HepG2 (cell line): Measurements from ENCODE around the gene FRK. TPM values are rescaled to one million over a fixed set of nuclear protein-coding genes. Genes with fewer than 3 reads are reported as not detected.

Experiments
- ATAC-seq: fragments of 200-7000 bp; cut with Tn5 transposase; 3 replicates; pipeline ENCODE4 v1.9.1; 2020; ENCODE audit warnings: mild to moderate bottlenecking, moderate library complexity
- BruUV-seq: library from RNA; stranded (reverse); fragments of 400-500 nt; replicated peaks from 2 replicates; lab custom pipeline; 2021; lab: Mats Ljungman, UMichigan
- CTCF ChIA-PET: fragments of 300-600 bp; formaldehyde crosslinking; extraction: SDS; loops from one replicate; lab custom pipeline; 2021; ENCODE audit warnings: low total read pairs, inconsistent platforms, low intra/inter-chr PET ratio; lab: Yijun Ruan, JAX
- POLR2A ChIA-PET: fragments of 350-600 bp; sonication (Branson Sonifier 250); formaldehyde crosslinking; loops from one replicate; lab custom pipeline; 2020; ENCODE audit warnings: antibody characterized with exemption, inconsistent platforms; lab: Yijun Ruan, JAX
- DNase-seq: peaks from one replicate; pipeline ENCODE4 v3.0.0-alpha.2; 2015; ENCODE audit warnings: low spot score
- FAIRE-seq: peaks from 3 replicates; lab custom pipeline; 2011; peaks lifted over from hg19 to GRCh38; lab: Jason Lieb, UNC
- H2AFZ ChIP-seq: one replicate; pipeline ENCODE4 v1.6.1; 2011; ENCODE audit warnings: low read length, inconsistent platforms
- H3K27ac ChIP-seq: fragments of 300-600 bp; 3 replicates; pipeline ENCODE4 v1.8.0; 2011; ENCODE audit warnings: mixed run types, mild to moderate bottlenecking, mixed read lengths, low read length, inconsistent platforms; ENCODE audit not compliant: insufficient read depth; ENCODE audit errors: extremely low read length
- H3K27me3 ChIP-seq, 2 experiments: fragments of 200-600 bp in 1 of 2; 2 replicates in 1 of 2; 3 replicates in 1 of 2; pipeline versions ENCODE4 v1.6.0 to v1.8.0; 2011; ENCODE audit warnings: low read length in 2 of 2, mild to moderate bottlenecking in 2 of 2, moderate library complexity in 2 of 2, inconsistent platforms in 1 of 2; ENCODE audit not compliant: insufficient read depth in 2 of 2, control insufficient read depth in 1 of 2
- H3K36me3 ChIP-seq, 2 experiments: fragments of 200-600 bp in 1 of 2; replicated peaks in 1 of 2; 2 replicates in 1 of 2; 3 replicates in 1 of 2; pipeline versions ENCODE4 v1.5.1 to v1.8.0; 2011; ENCODE audit warnings: low read length in 2 of 2, inconsistent platforms in 1 of 2; ENCODE audit not compliant: insufficient read depth in 2 of 2, control insufficient read depth in 1 of 2
- H3K4me1 ChIP-seq: 2 replicates; pipeline ENCODE4 v1.5.1; 2012; ENCODE audit warnings: low read length, inconsistent platforms; ENCODE audit not compliant: insufficient read depth
- H3K4me2 ChIP-seq: 2 replicates; pipeline ENCODE4 v1.6.0; 2011; ENCODE audit warnings: low read depth, low read length, inconsistent platforms
- H3K4me3 ChIP-seq, 3 experiments: fragments of 200-600 bp in 1 of 3; sonication (generic), shearing (Covaris generic) in 1 of 3; replicated peaks in 1 of 3; 2 replicates each; pipeline ENCODE4 v1.5.1; 2011 to 2016; ENCODE audit warnings: low read length in 3 of 3, inconsistent platforms in 2 of 3, low read depth in 2 of 3, mild to moderate bottlenecking in 2 of 3, control low read depth in 1 of 3, mixed read lengths in 1 of 3; ENCODE audit not compliant: insufficient read depth in 1 of 3
- H3K79me2 ChIP-seq: one replicate; pipeline ENCODE4 v1.6.1; 2011; ENCODE audit warnings: low read length, inconsistent platforms; ENCODE audit not compliant: insufficient read depth
- H3K9ac ChIP-seq: 2 replicates; pipeline ENCODE4 v1.6.0; 2011; ENCODE audit warnings: mild to moderate bottlenecking, low read depth, low read length, inconsistent platforms; ENCODE audit not compliant: insufficient read depth
- H3K9me3 ChIP-seq: 2 replicates; pipeline ENCODE4 v1.5.1; 2012; ENCODE audit warnings: mild to moderate bottlenecking, low read length
- H4K20me1 ChIP-seq: 2 replicates; pipeline ENCODE4 v1.6.0; 2011; ENCODE audit warnings: inconsistent platforms, mild to moderate bottlenecking, low read length, moderate library complexity; ENCODE audit not compliant: insufficient read depth
- AGO1 ChIP-seq: fragments of 200-400 bp; formaldehyde crosslinking; IDR thresholded peaks from 2 replicates; pipeline ENCODE4 v1.6.1; 2017; ENCODE audit warnings: mild to moderate bottlenecking, low read depth, low read length, moderate library complexity; ENCODE audit not compliant: poor library complexity, severe bottlenecking
- ELF3 ChIP-seq: IDR thresholded peaks from 2 replicates; pipeline ENCODE4 v1.6.1; 2016; ENCODE audit warnings: missing genetic modification reagents, missing compliant biosample characterization
- FOXA3 ChIP-seq: IDR thresholded peaks from 2 replicates; pipeline ENCODE4 v1.6.1; 2016; ENCODE audit warnings: missing genetic modification reagents, missing compliant biosample characterization
- PLSCR1 ChIP-seq: sonication (generic); formaldehyde crosslinking; IDR thresholded peaks from 2 replicates; pipeline ENCODE4 v1.5.0; 2020; ENCODE audit warnings: missing genetic modification reagents, mild to moderate bottlenecking, borderline replicate concordance
- RFX3 ChIP-seq: IDR thresholded peaks from 2 replicates; pipeline ENCODE4 v1.6.1; 2016; ENCODE audit warnings: missing biosample characterization, missing genetic modification reagents
- SMAD9 ChIP-seq: sonication (generic); formaldehyde crosslinking; IDR thresholded peaks from 2 replicates; pipeline ENCODE4 v1.5.1; 2020; ENCODE audit warnings: mild to moderate bottlenecking, missing genetic modification reagents
- TCF7 ChIP-seq: sonication (generic); IDR thresholded peaks from 2 replicates; pipeline ENCODE4 v1.6.1; 2016; ENCODE audit warnings: antibody characterized with exemption, low read depth
- ZNF562 ChIP-seq: sonication (generic); formaldehyde crosslinking; IDR thresholded peaks from 2 replicates; pipeline ENCODE4 v1.8.0; 2022; ENCODE audit warnings: missing genetic modification reagents, borderline replicate concordance
- ZNF710 ChIP-seq: sonication (generic); formaldehyde crosslinking; IDR thresholded peaks from 2 replicates; pipeline ENCODE4 v1.5.0; 2020; ENCODE audit warnings: mild to moderate bottlenecking, missing genetic modification reagents, borderline replicate concordance
- WGBS: methylation state at CpG from one replicate; pipeline ENCODE4 v1.1.6; 2017; ENCODE audit warnings: low lambda C conversion rate; 5-methylcytosine and 5-hydroxymethylcytosine counted together
- in situ Hi-C: cut with HindIII; loops from 2 replicates; pipeline ENCODE4 v1.10.0; 2017; ENCODE audit warnings: low pct_unique_long_range_greater_than_20kb; ENCODE audit not compliant: extremely low pct_ligation_motif_present
- intact Hi-C: fragments of 100-400 bp; cut with micrococcal nuclease; formaldehyde crosslinking; loops from one replicate; pipeline ENCODE4 v1.10.0; 2022; ENCODE audit not compliant: unreplicated experiment
- polyA plus RNA-seq, 8 experiments: library from polyadenylated mRNA; depleted of rRNA in 3 of 8; stranded (reverse) in 7 of 8; unstranded in 1 of 8; fragments of >200 nt; fragmentation: Illumina TruSeq in 4 of 8; extraction: Trizol in 4 of 8; gene quantifications; 2 replicates each; pipeline versions ENCODE4 v1.2.1 to v1.2.3, GENCODE V29; 2011 to 2016; ENCODE audit warnings: low read depth in 4 of 8, missing spikeins in 1 of 8, mixed read lengths in 1 of 8; ENCODE audit not compliant: insufficient read depth in 1 of 8
- total RNA-seq, 5 experiments: library from RNA; depleted of rRNA; stranded (reverse); fragments of >200 nt; fragmentation: Illumina TruSeq; extraction: Trizol; gene quantifications; 2 replicates each; pipeline ENCODE4 v1.2.3, GENCODE V29; 2016; ENCODE audit warnings: low read depth in 1 of 5

FRK gene
- total and polyA plus RNA-seq, 2 of the 13 experiments (the other 11 are each of a cell fraction or from before 2014, with no cell fraction given), result 1.3 to 2.9 TPM

GRCh38 chr6:115914098-115914497 lies 146.6 kb downstream of the FRK start:
- ATAC-seq, result no peak

More at GRCh38 chr6:115914098-115914497, 146.6 kb downstream of the FRK start:
- FAIRE-seq (no peak), DNase-seq (no peak)
- intact Hi-C loops, result no loop called here
- H3K9me3 ChIP-seq, result no peaks in the 10 kb centered on the region
- 2% methylated on average over 2 of the region's 2 CpGs for WGBS
- CTCF ChIA-PET, result no interaction called here
- H3K27me3 ChIP-seq, result no peaks in the 10 kb centered on the region
- no peak overlapping the region for H3K9ac ChIP-seq
- H3K4me1 ChIP-seq, result no peaks in the 10 kb centered on the region
- H3K79me2 ChIP-seq, result no peaks in the 10 kb centered on the region
- POLR2A ChIA-PET, result no interaction called here
- TF ChIP-seq RFX3 (CRISPR knock-in tag) (no peak), SMAD9 (CRISPR knock-in tag) (no peak), PLSCR1 (CRISPR knock-in tag) (no peak), AGO1 (no peak), ELF3 (no peak), ZNF710 (CRISPR knock-in tag) (no peak), FOXA3 (CRISPR knock-in tag) (no peak), ZNF562 (CRISPR knock-in tag) (no peak), TCF7 (no peak)
- H3K4me3 ChIP-seq, result no peak overlapping the region
- no peak overlapping the region for H3K27ac ChIP-seq
- H3K4me2 ChIP-seq, result no peak overlapping the region
- no peak overlapping the region for H2AFZ ChIP-seq
- BruUV-seq, result no TSS peak
- H4K20me1 ChIP-seq, result no peaks in the 10 kb centered on the region
- H3K36me3 ChIP-seq, result no peaks in the 10 kb centered on the region
- in situ Hi-C loops, result no loop called here
